HepG2 (cell line): ENCODE measurements around the gene RUNX3. TPM values are rescaled to one million over a fixed set of nuclear protein-coding genes. Genes with fewer than 3 reads are reported as not detected.
A peak's percentile ranks its signal among the peaks of the same experiment; 100 is the strongest.

Experiments
- ADNP ChIP-seq: sonication (generic); formaldehyde crosslinking; IDR thresholded peaks from 2 replicates; pipeline ENCODE4 v1.4.0; 2020; ENCODE audit warnings: missing genetic modification reagents
- CCDC6 ChIP-seq: sonication (generic); formaldehyde crosslinking; IDR thresholded peaks from 2 replicates; pipeline ENCODE4 v1.8.1; 2022; ENCODE audit warnings: mild to moderate bottlenecking, missing genetic modification reagents, moderate library complexity
- GATA4 ChIP-seq: sonication (generic); IDR thresholded peaks from 2 replicates; pipeline ENCODE4 v1.6.1; 2016; ENCODE audit warnings: antibody characterized with exemption, low read depth, borderline replicate concordance
- HMGA1 ChIP-seq: sonication (generic); formaldehyde crosslinking; conservative IDR thresholded peaks from 2 replicates; pipeline ENCODE4 v1.4.0; 2020; ENCODE audit warnings: missing genetic modification reagents
- MAX ChIP-seq: IDR thresholded peaks from 2 replicates; pipeline ENCODE4 v1.6.1; 2012; ENCODE audit warnings: inconsistent platforms
- PRDM15 ChIP-seq: sonication (generic); formaldehyde crosslinking; IDR thresholded peaks from 2 replicates; pipeline ENCODE4 v1.4.0; 2020; ENCODE audit warnings: missing genetic modification reagents
- SOX13 ChIP-seq, 3 experiments: fragments of 450-650 bp in 1 of 3; sonication (generic) in 1 of 3; formaldehyde crosslinking in 1 of 3; IDR thresholded peaks in 2 of 3; conservative IDR thresholded peaks in 1 of 3; 2 replicates each; pipeline versions ENCODE4 v1.5.0 to v1.6.1; 2016 to 2020; ENCODE audit warnings: antibody characterized with exemption in 1 of 3, mild to moderate bottlenecking in 1 of 3, missing compliant biosample characterization in 1 of 3, missing genetic modification reagents in 1 of 3, moderate library complexity in 1 of 3
- SRF ChIP-seq: IDR thresholded peaks from 2 replicates; pipeline ENCODE4 v1.6.1; 2011; ENCODE audit warnings: mild to moderate bottlenecking, low read depth, low read length, moderate library complexity
- TBX3 ChIP-seq: fragments of 450-650 bp; IDR thresholded peaks from 2 replicates; pipeline ENCODE4 v1.6.1; 2017; ENCODE audit warnings: antibody characterized with exemption, mild to moderate bottlenecking, inconsistent platforms, borderline replicate concordance
- THYN1 ChIP-seq: sonication (generic); formaldehyde crosslinking; IDR thresholded peaks from 2 replicates; pipeline ENCODE4 v1.8.1; 2023; ENCODE audit warnings: low read depth, mild to moderate bottlenecking, moderate library complexity, missing genetic modification reagents, borderline replicate concordance
- ZBTB7B ChIP-seq: sonication (generic); formaldehyde crosslinking; IDR thresholded peaks from 2 replicates; pipeline ENCODE4 v1.4.0; 2020; ENCODE audit warnings: missing genetic modification reagents
- ZNF33B ChIP-seq: sonication (generic); formaldehyde crosslinking; IDR thresholded peaks from 2 replicates; pipeline ENCODE4 v1.5.1; 2020; ENCODE audit warnings: mild to moderate bottlenecking, missing genetic modification reagents
- ZNF609 ChIP-seq: sonication (generic); formaldehyde crosslinking; IDR thresholded peaks from 2 replicates; pipeline ENCODE4 v1.4.0; 2020; ENCODE audit warnings: mild to moderate bottlenecking, missing genetic modification reagents, borderline replicate concordance
- ZNF713 ChIP-seq: sonication (generic); formaldehyde crosslinking; IDR thresholded peaks from 2 replicates; pipeline ENCODE4 v1.4.0; 2020; ENCODE audit warnings: mild to moderate bottlenecking, missing genetic modification reagents
- polyA plus RNA-seq, 8 experiments: library from polyadenylated mRNA; depleted of rRNA in 3 of 8; stranded (reverse) in 7 of 8; unstranded in 1 of 8; fragments of >200 nt; fragmentation: Illumina TruSeq in 4 of 8; extraction: Trizol in 4 of 8; gene quantifications; 2 replicates each; pipeline versions ENCODE4 v1.2.1 to v1.2.3, GENCODE V29; 2011 to 2016; ENCODE audit warnings: low read depth in 4 of 8, missing spikeins in 1 of 8, mixed read lengths in 1 of 8; ENCODE audit not compliant: insufficient read depth in 1 of 8
- total RNA-seq, 5 experiments: library from RNA; depleted of rRNA; stranded (reverse); fragments of >200 nt; fragmentation: Illumina TruSeq; extraction: Trizol; gene quantifications; 2 replicates each; pipeline ENCODE4 v1.2.3, GENCODE V29; 2016; ENCODE audit warnings: low read depth in 1 of 5
- TF ChIP-seq, protein P1 (sequence below): sonication (generic); formaldehyde crosslinking; IDR thresholded peaks from 2 replicates; pipeline ENCODE4 v1.5.0; 2020; ENCODE audit warnings: mild to moderate bottlenecking, missing genetic modification reagents, borderline replicate concordance

RUNX3 gene
- total and polyA plus RNA-seq, 2 of the 13 experiments (the other 11 are each of a cell fraction or from before 2014, with no cell fraction given): 0.04 to 0.22 TPM

GRCh38 chr1:24946861-24947658 lies 17.0 kb upstream of the RUNX3 start (continued):
- TF ChIP-seq ZNF33B: no peak
- no peak for TF ChIP-seq HMGA1 (CRISPR knock-in tag)
- no peak for TF ChIP-seq SRF
- no peak for TF ChIP-seq SOX13 (IDR thresholded peaks at IDR 0.05)
- peak in 1 of 2 experiments; percentile 15; a peak in 1 of 4 replicates for TF ChIP-seq SOX13 (CRISPR knock-in tag; conservative IDR thresholded peaks at IDR 0.05 in 1 of 2, IDR thresholded peaks at IDR 0.05 in 1 of 2)
- TF ChIP-seq MAX: peak; percentile 72
- TF ChIP-seq TBX3: no peak
- TF ChIP-seq PRDM15 (CRISPR knock-in tag): no peak
- TF ChIP-seq, protein P1, sequence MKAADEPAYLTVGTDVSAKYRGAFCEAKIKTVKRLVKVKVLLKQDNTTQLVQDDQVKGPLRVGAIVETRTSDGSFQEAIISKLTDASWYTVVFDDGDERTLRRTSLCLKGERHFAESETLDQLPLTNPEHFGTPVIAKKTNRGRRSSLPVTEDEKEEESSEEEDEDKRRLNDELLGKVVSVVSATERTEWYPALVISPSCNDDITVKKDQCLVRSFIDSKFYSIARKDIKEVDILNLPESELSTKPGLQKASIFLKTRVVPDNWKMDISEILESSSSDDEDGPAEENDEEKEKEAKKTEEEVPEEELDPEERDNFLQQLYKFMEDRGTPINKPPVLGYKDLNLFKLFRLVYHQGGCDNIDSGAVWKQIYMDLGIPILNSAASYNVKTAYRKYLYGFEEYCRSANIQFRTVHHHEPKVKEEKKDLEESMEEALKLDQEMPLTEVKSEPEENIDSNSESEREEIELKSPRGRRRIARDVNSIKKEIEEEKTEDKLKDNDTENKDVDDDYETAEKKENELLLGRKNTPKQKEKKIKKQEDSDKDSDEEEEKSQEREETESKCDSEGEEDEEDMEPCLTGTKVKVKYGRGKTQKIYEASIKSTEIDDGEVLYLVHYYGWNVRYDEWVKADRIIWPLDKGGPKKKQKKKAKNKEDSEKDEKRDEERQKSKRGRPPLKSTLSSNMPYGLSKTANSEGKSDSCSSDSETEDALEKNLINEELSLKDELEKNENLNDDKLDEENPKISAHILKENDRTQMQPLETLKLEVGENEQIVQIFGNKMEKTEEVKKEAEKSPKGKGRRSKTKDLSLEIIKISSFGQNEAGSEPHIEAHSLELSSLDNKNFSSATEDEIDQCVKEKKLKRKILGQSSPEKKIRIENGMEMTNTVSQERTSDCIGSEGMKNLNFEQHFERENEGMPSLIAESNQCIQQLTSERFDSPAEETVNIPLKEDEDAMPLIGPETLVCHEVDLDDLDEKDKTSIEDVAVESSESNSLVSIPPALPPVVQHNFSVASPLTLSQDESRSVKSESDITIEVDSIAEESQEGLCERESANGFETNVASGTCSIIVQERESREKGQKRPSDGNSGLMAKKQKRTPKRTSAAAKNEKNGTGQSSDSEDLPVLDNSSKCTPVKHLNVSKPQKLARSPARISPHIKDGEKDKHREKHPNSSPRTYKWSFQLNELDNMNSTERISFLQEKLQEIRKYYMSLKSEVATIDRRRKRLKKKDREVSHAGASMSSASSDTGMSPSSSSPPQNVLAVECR (CRISPR knock-in tag): no peak; the same call in 1 of the 2 replicates
- TF ChIP-seq THYN1 (CRISPR knock-in tag): no peak
- TF ChIP-seq ZBTB7B: 0 out of 2 replicates have a peak, but pooled peaks have one; percentile 60
- TF ChIP-seq GATA4: no peak
- no peak for TF ChIP-seq ZNF713 (CRISPR knock-in tag)
- TF ChIP-seq ADNP (CRISPR knock-in tag): 0 out of 2 replicates have a peak, but pooled peaks have one; percentile 57
- TF ChIP-seq ZNF609 (CRISPR knock-in tag): no peak
- no peak for TF ChIP-seq CCDC6 (CRISPR knock-in tag)
